RPMI7951 (cell line): Measurements from ENCODE around the gene SLC4A2. TPM values are rescaled to one million over a fixed set of nuclear protein-coding genes. Genes with fewer than 3 reads are reported as not detected.

Experiments
- DNase-seq: peaks from one replicate; pipeline ENCODE4 v3.0.0-alpha.2; 2012; ENCODE audit warnings: low read depth
- total RNA-seq: library from RNA; depleted of rRNA; stranded (reverse); fragments of >200 nt; shearing (Covaris generic); gene quantifications from 2 replicates; pipeline ENCODE4 v1.2.3, GENCODE V29; 2014

Gene SLC4A2
- total RNA-seq, 1 experiment from 2014 or later: 64.9 TPM

DNA sequence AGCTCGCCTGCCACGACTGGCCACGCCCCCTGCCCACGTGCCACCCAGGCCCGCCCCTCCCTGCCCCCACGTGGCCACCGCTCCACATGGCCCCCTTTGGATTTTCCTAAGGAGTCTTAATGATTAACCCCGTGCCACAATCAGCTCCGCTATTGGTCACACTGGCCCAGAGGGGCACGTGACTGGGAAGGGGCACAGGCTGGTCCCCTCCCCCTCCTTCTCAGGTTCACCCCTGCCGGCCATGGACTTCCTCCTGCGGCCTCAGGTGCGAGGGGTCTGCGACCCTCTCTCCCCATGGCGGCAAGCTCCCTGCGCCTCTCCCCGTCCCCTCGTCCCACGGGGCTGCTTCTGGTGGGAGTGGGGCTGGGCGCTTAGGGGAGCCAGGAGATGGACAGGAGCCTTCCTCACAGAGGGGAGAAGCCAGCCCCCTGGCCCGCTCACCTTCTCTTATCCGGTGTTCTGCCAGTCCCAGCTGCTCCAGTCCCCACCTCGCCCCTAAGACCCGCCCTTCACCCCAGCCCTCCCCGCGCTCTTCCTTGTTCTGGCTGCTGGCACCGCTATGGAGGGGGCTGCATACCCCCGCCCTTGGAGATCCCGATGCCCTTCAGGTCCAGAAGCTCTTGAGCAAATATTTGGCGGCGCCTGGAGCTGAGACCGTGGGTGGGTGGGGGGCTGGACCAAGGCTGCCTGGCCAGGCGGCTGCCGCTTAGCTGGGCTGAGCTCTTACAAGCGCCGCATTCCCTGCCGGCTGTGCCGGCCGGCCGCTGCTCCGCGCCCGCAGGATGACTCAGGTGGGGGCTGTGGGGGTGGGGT, 3.2 kb downstream of the SLC4A2 start:
- DNase-seq: peak; percentile 58

DNA sequence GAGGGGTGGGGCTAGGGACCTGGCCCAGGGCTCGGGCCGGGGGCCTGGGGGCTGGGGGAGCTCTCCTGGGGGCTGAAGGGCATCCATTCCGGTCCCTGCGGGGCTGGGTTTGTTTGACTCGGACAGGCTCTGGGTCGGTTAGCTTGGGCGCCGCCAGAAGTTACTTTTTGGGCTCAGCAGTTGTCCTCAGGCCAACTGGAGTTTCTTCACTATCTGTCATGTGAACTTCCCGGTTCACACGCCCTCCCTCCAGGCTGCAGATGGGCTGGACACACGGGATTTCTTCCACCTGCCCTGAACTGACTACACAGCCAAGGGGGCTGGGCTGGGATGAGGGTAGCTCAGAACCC, 3.8 kb downstream of the SLC4A2 start:
- peak; percentile 55 for DNase-seq

DNA sequence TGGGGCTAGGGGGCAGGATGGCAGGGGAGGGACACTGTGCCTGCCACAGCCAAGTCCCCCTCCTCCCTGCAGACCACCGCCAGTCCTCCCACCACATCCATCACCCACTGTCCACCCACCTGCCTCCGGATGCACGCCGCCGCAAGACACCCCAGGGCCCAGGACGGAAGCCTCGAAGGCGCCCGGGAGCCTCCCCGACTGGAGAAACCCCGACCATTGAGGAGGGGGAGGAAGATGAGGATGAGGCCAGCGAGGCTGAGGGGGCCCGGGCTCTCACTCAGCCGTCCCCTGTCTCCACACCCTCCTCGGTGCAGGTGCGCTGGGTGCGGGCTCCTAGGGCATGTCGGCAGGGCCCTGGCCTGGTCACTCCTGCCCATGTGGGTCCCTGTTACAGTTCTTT, 5.1 kb downstream of the SLC4A2 start:
- DNase-seq: no peak

DNA sequence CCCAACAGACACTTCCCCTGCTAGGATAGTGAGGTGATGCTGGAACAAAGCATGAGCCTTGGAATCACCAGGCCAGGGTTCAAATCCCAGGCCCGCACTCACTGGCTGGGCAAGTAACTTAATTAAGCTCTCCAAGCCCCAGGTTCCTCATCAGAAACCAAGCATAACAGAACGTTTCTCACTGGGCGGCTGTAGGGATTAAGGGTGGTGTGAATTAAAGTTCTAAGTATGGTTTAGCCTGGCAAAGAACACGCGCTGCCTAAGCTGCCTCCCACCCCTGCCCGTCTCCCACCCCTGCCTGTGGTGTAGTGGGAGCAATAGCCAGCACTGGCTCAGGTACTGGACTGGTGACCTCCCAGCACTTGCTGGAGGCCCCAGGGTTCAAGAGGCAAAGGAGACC, 5.6 kb downstream of the SLC4A2 start:
- no peak for DNase-seq

GRCh38 chr7:151065516-151065915, 6.1 kb downstream of the SLC4A2 start:
- DNase-seq: no peak

- DNase-seq: no peak
These were observed 7.0 kb downstream of the SLC4A2 start for GRCh38 chr7:151066273-151066974.

DNA sequence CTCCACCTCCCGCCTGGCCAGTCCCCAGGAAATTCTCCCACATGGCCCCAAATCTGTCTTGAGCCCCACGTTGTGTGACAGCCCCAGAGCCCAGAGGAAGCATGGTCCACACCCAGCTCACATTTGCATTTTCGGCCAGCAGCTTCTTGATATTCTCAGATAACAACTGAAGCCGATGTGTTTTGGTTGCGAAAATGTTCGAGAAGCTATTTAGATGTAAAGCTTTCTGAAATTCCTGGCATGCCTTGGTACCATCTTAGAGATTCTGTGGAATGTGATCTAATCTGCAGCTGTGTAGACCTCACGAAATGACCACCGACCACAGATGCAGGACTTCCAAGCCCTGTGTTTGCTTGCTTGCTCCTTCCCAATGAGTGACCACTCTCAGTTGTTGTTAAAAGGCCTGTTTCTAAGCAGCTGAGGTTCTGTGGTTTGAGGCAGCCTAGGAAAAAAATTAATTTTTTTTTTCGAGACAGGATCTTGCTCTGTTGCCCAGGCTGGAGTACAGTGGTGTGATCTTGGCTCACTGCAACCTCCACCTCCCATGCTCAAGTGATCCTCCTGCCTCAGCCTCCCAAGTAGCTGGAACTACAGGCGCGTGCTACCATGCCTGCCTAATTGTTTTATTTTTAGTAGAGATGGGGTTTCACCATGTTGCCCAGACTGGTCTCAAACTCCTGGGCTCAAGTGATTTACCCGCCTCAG, 8.8 kb downstream of the SLC4A2 start:
- DNase-seq: no peak

- no peak for DNase-seq
These were observed 10.6 kb downstream of the SLC4A2 start for GRCh38 chr7:151069841-151070573.

DNA sequence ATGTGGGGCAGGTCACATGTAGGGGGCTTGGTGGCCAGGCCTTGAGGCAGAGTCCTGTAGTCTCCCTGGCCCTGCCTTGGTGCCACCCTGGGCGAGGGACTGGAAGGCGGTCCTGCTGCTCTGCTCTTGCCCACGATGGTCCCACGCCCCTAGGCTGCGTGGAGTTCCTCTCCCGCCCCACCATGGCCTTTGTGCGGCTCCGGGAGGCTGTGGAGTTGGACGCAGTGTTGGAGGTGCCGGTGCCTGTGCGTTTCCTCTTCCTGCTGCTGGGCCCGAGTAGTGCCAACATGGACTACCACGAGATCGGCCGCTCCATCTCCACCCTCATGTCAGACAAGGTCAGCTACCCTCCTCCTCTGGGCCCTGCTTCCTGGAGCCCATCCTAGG, 11.2 kb downstream of the SLC4A2 start:
- DNase-seq: no peak

DNA sequence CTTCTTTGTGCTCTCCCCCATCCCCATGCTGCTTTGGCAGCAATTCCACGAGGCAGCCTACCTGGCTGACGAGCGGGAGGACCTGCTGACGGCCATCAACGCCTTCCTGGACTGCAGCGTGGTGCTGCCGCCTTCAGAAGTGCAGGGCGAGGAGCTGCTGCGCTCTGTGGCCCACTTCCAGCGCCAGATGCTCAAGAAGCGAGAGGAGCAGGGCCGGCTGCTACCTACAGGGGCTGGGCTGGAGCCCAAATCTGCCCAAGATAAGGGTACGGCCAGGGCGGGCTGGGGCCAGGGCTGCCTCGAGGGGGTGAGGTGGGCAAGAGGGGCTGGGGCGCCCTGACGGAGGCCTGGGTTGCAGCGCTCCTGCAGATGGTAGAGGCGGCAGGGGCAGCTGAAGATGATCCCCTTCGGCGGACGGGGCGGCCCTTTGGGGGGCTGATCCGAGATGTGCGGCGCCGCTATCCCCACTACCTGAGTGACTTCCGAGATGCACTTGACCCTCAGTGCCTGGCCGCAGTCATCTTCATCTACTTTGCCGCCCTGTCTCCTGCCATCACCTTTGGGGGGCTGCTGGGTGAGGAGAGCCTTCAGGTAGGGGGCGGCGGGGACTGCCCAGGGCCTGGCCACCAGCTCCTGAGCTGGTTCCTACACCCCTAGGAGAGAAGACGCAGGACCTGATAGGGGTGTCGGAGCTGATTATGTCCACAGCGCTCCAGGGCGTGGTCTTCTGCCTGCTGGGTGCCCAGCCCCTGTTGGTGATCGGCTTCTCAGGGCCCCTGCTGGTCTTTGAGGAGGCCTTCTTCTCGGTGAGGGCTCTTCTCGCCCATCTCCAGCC, 11.9 kb downstream of the SLC4A2 start:
- DNase-seq: no peak

- DNase-seq: no peak
These were observed 14.6 kb downstream of the SLC4A2 start for GRCh38 chr7:151073990-151074389.

DNA sequence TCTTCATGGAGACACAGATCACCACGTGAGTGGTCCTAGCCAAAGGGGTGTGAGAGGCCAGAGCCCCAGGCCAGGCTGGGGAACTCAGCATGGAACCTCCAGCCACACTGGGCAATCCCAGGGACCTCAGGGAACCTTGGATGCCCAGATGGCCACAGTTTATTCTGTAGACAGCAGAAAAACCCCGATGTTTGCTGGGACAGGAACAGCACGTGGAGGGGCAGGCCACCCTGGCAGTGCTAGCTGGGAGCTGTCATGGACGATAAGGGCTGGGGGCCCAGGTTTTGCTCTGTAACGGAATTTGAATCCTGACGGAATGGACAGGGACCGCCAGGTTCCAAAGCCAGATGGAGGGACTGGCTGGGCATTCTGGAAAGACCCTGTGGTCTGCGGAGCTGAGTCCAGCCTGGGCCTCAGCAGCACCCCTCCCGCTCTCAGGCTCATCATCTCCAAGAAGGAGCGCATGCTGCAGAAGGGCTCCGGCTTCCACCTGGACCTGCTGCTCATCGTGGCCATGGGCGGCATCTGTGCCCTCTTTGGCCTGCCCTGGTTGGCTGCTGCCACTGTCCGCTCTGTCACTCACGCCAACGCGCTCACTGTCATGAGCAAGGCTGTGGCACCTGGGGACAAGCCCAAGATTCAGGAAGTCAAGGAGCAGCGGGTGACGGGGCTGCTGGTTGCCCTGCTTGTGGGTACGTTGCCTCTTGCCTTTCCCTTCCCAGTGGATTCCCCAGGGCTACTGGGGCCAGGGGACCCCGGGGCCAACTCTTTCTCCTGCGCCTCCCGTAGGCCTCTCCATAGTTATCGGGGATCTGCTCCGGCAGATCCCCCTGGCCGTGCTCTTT, 15.7 kb downstream of the SLC4A2 start:
- DNase-seq: no peak

- no peak for DNase-seq
These were observed 16.2 kb downstream of the SLC4A2 start for GRCh38 chr7:151075662-151075971.

DNA sequence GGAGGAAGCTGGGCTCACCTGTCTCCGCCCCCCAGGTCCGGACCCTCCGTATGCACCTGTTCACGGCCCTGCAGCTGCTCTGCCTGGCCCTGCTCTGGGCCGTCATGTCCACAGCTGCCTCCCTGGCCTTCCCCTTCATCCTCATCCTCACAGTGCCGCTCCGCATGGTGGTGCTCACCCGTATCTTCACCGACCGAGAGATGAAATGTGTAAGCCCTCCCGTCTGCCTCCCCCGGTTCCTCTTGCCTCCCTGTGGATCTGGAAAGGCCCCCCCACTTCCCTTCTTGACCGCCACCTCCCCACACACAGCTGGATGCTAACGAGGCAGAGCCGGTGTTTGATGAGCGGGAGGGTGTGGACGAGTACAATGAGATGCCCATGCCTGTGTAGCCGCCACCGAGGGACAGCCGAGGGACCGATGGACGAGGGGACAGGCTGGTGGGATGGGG, 16.6 kb downstream of the SLC4A2 start:
- no peak for DNase-seq

GRCh38 chr7:151076863-151077704, 17.7 kb downstream of the SLC4A2 start:
- no peak for DNase-seq

GRCh38 chr7:151077705-151078232, 18.4 kb downstream of the SLC4A2 start:
- DNase-seq: no peak

DNA sequence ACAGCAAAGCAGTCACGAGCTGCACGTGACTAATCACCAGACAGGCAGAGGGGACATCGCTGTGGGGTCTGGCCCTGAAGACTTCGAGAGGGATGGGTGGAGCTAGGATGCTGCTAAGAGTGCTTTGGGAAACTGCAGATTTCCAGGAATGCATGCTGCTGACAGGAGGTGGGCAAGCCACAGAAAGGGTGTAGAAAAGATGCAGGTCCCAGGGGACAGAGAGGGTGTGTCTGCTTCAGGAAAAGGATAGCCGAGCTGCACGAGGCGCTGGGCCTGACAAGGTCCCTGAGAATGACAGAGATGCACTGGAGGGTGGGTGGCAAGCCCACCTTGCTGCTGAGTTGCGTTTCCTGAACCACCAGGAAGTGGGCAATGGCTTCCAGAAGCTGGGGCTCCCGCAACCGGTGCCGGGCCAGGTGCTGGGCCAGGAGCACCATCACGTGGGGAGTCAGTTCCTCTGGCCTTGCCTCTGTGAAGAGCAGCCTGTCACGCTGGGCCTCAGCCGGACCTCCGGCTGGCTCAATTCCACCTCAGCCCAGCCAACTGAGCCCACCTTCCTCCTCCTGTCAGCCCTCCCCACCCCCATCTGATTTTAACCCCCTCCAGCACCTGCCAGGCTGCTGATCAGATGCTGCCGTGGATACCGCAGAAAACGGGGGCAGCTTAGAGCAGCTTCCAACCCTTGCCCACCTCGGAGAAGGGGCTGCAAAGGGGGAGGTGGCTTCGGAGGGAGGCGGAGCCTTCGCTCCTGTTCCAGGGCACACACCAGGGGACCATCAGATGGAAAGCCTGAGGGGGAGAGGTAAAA, 19.0 kb downstream of the SLC4A2 start:
- DNase-seq: no peak

DNA sequence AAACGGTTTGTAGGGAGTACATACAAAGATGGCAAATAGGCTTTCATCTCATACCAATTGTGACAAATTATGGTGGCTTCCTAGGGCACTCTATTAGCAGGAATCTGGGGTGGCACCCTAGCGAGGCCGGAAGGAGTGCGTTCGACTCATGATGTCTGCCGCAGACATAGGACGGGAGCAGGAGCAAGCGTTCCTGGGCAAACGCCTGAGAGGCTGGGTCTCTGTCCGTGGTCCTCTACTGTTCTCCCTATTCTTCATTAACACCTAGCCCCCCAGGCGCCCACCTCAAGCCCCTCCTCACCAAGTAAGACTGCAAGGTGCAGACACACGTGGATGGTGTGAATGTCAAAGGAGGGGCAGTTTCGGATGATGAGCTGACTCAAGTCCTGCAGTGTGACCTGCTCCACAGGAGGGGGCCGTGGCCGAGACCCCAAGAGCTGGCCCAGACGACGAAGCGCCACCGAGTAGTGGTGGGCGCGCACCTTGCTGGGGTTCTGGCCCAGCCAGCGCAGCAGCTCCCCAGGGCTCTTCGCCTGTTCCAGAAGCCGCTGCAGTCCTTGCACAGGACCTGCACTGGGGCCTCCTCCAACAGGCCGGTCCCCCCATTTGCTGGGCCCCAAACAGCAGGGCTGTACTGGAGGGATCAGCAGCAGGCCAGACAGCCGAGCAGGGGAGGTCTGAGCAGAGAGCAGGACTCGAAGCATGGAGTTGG, 20.0 kb downstream of the SLC4A2 start:
- DNase-seq: no peak
